Astrocyte of the spinal cord (primary cell): ENCODE measurements around the gene HMCN1.

Experiments
- DNase-seq: peaks from one replicate; pipeline ENCODE4 v3.0.0; 2011; ENCODE audit warnings: low read depth, low spot score
- H3K4me3 ChIP-seq: 2 replicates; pipeline ENCODE4 v1.5.1; 2011; ENCODE audit warnings: low read depth, mild to moderate bottlenecking, low read length, moderate library complexity
- in situ Hi-C: cut with HindIII; loops from 2 replicates; pipeline ENCODE4 v1.10.0; 2017; ENCODE audit warnings: low sequenced_read_pairs
- TF ChIP-seq, protein P1 (sequence below): IDR thresholded peaks from 2 replicates; pipeline ENCODE4 v1.5.1; 2012; ENCODE audit warnings: low read depth, mild to moderate bottlenecking, low read length, inconsistent platforms

Gene HMCN1

DNA sequence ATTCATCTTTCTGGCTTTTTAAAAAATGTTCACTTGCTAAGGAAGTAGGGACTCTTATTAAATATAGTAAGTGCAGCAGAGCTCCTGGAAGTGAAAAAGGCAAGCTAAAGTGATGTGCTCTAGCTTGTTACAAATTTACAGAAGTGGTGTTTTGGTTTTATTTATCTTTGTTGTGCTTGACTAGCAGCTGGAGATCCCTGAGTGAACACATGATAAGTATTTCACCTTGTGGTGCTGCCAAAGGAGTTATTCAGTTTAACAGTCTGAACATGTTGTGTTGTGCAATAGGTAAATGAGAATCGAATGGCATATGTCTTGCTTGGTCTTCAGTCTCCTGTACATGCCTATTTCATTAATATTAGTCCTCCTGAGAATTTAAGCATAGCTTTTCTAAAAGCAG lies 325.1 kb downstream of the HMCN1 start:
- in situ Hi-C loops = no loop called here
- DNase-seq = no peak
- TF ChIP-seq, protein P1, sequence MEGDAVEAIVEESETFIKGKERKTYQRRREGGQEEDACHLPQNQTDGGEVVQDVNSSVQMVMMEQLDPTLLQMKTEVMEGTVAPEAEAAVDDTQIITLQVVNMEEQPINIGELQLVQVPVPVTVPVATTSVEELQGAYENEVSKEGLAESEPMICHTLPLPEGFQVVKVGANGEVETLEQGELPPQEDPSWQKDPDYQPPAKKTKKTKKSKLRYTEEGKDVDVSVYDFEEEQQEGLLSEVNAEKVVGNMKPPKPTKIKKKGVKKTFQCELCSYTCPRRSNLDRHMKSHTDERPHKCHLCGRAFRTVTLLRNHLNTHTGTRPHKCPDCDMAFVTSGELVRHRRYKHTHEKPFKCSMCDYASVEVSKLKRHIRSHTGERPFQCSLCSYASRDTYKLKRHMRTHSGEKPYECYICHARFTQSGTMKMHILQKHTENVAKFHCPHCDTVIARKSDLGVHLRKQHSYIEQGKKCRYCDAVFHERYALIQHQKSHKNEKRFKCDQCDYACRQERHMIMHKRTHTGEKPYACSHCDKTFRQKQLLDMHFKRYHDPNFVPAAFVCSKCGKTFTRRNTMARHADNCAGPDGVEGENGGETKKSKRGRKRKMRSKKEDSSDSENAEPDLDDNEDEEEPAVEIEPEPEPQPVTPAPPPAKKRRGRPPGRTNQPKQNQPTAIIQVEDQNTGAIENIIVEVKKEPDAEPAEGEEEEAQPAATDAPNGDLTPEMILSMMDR = no peak
- H3K4me3 ChIP-seq = no peak overlapping the region

DNA sequence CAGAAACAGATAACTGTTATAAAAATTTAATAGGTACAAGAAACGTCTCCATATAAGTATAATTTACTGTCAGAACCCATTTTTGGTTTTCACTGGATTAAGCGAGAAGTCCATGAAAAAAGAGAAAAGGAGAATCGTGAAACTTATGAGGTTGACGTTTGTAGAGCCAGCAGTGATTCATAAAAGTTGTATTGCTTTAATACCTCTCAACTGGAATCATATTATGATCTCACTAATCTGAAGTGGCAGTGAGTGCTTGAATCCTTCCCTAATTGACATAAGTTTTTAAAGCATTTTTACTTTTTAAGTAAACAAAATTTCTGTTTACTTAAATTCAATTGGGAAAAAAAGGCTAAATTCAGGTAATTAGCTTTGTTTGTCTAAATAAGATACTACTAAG lies 325.6 kb downstream of the HMCN1 start:
- TF ChIP-seq, protein P1 = no peak
- no peak for DNase-seq
- no peak overlapping the region for H3K4me3 ChIP-seq
- in situ Hi-C loops = no loop called here

GRCh38 chr1:186060226-186060625 lies 326.0 kb downstream of the HMCN1 start:
- TF ChIP-seq, protein P1 = no peak
- H3K4me3 ChIP-seq = no peak overlapping the region
- DNase-seq = no peak
- in situ Hi-C loops = no loop called here

GRCh38 chr1:186063091-186063657 lies 329.0 kb downstream of the HMCN1 start:
- in situ Hi-C loops = no loop called here
- H3K4me3 ChIP-seq = no peak overlapping the region
- TF ChIP-seq, protein P1 = no peak
- DNase-seq = no peak

DNA sequence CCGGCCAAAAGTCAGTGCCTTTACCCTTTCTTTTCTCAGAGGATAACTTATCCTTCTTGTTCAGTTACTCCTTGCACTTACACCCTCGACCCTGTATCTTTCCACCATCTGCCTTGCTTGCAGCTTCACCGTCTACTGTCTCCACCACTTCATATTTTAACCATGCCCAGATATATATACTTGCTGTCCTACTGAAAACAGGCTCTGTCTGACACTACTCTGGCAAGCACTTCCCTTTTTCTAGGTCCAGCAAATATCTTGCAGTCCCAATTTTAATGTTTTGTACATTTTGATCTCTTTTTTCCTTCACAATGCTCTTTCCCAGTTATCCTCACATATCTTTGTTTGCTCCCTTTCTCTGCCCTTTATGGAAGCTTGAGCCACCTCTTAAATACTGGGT lies 332.2 kb downstream of the HMCN1 start:
- no peak for DNase-seq
- TF ChIP-seq, protein P1 = no peak
- in situ Hi-C loops = no loop called here
- H3K4me3 ChIP-seq = no peak overlapping the region

DNA sequence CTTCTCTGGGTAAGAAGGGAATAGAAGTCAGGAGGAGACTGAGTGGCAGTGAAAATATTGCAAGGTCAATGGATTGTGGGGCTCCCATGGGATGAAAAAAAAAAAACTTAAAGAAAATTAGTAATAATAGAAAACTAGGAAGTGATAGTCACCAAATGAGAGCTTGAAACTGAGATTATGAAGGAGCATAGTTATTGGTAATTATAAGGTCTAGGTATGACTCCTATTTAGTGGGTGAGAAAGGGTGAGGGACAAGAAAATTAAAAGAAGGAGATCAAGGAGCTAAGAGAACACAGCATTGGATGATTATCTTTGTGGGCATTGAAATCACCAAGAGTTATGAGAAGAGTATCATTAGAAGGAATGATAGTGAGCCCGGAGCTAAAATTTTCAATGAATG lies 339.5 kb downstream of the HMCN1 start:
- in situ Hi-C loops = no loop called here
- no peak overlapping the region for H3K4me3 ChIP-seq
- DNase-seq = no peak
- TF ChIP-seq, protein P1 = no peak

- DNase-seq = no peak
- no peak overlapping the region for H3K4me3 ChIP-seq
- TF ChIP-seq, protein P1 = no peak
- in situ Hi-C loops = no loop called here
Observed at GRCh38 chr1:186076006-186076405, 341.8 kb downstream of the HMCN1 start.
